GM03348 (cell line): Measurements from ENCODE around the gene SLC39A2.
"Not testable (repeated sequence)": the region's sequence is repeated elsewhere in the genome, so short reads cannot be mapped to it uniquely, and the experiment has no call there.

Experiments
- DNase-seq: peaks from one replicate; pipeline ENCODE4 v3.0.0; 2012; ENCODE audit warnings: low spot score

The SLC39A2 gene

DNA sequence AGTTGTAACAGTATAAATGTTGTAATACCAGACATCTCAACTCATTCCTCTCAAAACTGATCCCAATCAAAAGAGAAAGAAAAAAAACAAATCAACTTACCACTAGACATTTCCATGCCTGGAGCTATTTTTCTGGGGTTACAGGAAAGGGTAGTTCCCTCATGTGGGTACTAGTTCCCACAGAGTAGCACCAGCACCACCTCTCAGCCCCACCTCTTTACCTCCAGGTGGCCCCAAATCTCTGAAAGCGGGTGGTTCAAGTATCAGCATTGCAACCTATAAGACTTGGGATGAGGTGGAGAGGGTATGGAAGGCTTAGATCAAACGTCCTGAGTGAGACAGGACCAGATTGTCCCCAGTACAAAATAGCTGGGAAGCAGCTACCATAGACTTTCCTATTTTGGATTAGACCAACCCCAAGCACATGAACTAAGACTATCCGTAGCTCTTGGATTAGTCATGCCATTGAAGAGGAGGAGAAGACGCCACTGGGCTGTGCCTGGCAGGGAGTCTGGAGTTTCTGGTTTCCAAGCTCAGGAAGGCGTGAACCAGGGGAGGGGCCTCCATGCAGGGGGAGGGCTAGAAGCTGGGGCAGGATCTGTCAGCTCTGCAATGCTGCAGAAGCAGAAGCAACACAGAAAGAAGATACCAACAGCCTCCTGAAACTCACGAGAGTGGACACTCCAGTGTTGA, at the start of gene SLC39A2:
Gene SLC39A2 (plus strand): TSS at position 620 of the 693 bp plus-strand sequence. CDS start 154 bp downstream, outside the sequence.
- DNase-seq: peak; percentile 86

GRCh38 chr14:20954736-20955537, 44.2 kb upstream of the SLC39A2 start, which contains the start of gene RNASE2:
TSS of gene RNASE2 (plus strand) at chr14:20955487. CDS start at chr14:20955772, 285 bp downstream.
- not testable (repeated sequence) for DNase-seq

DNA sequence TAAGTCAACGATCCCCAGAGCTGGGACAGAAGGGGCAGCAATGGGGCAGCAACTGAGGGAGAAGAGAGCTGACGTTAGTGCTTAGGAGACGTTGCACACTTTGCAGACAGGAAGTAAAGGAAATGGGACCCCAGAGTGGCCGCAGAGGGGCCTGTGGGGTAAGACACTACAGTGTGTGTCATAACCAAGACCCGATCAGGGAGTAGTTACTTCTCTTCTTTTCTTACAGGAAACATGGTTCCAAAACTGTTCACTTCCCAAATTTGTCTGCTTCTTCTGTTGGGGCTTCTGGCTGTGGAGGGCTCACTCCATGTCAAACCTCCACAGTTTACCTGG, 43.6 kb upstream of the SLC39A2 start:
- DNase-seq: not testable (repeated sequence)

DNA sequence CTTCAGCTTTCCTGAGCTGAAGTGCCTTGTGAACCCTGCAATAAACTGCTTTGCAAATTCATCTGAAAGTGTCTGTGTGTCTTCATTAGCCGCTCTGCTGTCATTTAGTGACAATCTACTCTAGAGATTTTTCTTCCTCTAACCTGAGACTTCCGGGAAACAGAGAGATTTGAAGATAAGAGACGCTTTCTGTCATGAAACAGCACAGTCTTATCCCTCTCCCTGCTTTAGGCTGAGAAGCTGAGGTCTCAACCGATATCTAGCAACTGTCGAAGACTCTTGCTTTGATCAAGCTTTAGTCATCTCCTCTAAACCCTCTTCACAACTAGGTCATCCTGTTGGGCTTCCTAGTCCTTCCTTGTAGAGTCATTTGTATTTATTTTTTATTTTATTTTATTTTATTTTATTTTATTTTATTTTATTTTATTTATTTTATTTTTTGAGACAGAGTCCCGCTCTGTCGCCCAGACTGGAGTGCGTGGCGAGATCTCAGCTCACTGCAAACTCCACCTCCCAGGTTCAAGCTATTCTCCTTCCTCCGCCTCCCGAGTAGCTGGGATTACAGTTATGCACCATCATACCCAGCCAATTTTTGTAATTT, 42.6 kb upstream of the SLC39A2 start:
- no peak for DNase-seq

- DNase-seq: not testable (repeated sequence)
Measured at GRCh38 chr14:20958946-20959345, 40.1 kb upstream of the SLC39A2 start.

GRCh38 chr14:20969336-20969735, 29.8 kb upstream of the SLC39A2 start:
- DNase-seq: no peak

- DNase-seq: no peak
Measured at GRCh38 chr14:20970647-20970982, 28.5 kb upstream of the SLC39A2 start.

GRCh38 chr14:20970983-20971704, 27.9 kb upstream of the SLC39A2 start:
- DNase-seq: peak; percentile 94

DNA sequence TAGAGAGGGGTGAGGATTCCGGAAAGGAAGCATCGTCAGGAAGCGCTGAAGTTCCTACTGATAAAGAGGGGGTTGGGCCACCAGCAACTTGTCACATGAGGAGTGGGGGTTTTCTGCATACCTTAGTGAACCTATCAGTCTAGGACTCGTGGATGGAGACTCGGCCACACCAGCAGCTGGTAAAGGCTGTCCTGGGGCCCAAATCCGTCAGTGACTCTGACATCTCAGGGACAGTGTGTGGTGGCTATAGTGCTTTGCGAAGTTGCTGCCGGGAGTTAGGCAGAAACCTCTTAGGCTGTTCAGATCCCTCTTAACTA, 27.4 kb upstream of the SLC39A2 start:
- DNase-seq: no peak

DNA sequence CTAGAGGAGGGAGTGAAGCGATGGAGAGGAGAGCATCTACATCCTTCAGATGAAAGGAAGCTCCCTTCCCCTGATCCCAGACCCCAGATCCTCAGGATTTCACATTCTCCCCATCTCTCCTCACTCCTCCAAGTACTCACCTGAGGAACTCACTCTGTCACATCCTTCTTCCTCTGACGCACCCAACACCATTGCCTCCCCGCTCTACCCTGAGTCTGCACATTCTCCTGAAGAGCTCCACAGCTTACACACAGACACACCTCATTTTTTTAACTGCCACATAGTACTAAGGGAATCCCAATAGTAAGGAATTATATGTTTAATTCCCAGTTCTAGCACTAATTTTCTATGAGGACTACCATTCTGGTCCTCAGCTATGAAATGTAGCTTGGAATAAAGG, 25.6 kb upstream of the SLC39A2 start:
- DNase-seq: no peak

DNA sequence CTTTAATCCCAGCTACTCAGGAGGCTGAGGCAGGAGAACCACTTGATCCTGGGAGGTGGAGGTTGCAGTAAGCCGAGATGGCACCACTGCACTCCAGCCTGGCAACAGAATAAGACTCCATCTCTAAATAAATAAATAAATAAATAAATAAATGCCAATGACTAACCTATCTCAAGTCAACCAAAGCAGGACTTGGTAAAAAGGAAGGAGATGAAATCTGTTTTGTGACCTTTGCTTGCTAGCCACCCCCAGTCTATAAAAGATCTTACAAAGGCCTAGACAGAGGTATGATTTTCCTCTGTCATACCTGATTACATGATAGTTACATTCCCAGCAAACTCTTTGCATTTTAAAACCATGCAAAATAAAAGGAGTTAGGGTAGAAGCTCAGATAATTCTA, 22.8 kb upstream of the SLC39A2 start:
- no peak for DNase-seq

DNA sequence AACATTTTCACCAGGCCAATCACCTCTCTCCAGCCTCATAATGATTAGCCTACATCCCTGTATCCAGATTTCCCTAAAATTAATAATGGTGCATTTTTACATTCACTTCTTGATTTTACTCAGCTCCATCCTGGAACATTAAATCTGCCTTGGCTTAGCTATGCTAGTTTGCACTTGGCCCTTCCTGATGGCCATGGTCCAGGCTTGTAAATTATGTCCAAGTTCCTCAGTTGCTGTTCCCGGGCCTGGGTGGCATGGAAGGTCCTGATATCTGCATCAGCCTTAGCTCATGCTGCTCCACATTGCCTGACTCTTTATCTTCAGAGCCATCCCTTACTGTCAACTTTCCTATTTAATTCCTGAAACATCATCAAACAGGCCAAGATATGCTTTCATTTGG, 20.4 kb upstream of the SLC39A2 start:
- no peak for DNase-seq

DNA sequence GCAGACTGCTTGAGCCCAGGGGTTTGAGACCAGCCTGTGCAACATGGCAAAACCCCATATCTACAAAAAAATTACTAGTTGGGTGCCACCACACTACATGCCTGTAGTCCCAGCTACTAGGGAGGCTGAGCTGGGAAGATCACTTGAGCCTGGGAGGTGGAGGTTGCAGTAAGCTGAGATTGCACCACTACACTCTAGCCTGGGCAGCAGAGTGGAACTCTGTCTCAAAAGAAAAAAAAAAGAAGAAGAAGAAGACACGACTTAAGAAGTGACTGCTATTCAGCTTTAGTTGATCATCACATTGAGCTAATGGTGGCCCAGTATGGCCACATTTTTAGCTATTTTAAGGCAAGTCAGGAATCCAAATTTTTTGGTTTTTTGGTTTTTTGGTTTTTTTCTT, 18.2 kb upstream of the SLC39A2 start:
- DNase-seq: no peak

GRCh38 chr14:20982646-20983369, 16.3 kb upstream of the SLC39A2 start:
- DNase-seq: no peak

DNA sequence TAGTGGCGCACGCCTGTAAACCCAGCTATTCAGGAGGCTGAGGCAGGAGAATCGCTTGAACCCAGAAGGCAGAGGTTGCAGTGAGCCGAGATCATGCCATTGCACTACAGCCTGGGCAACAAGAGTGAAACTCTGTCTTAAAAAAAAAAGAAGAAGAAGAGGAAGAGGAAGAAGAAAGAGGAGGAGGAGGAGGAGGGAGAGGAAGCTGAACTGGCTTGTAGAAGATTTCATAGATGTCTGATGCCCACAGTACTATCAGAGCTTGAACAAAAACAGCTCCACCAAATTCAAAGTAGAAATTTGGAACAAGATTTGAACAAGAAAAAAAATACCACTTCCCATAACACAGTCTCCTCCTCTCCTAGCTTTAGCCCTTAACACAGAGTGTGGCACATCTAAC, 13.4 kb upstream of the SLC39A2 start:
- DNase-seq: not testable (repeated sequence)

DNA sequence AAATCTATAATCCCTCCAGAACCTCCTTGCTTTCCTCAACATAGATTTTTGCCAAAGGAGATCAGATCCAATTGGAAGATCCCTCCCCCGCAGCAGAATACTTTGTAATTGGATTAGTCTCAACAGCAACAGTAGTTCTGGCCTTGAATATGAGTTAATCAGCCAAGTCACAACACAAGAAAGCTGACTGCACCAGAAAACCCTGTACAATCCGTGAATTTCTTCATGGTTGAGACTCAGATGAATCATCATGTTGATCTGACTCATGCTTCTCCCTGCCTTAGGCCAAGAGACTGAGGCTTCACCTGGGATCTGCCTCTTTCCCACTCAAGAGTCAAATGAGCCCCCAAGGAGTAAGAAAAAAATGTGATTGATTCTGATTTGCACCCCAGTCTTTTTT, 12.3 kb upstream of the SLC39A2 start:
- DNase-seq: peak; percentile 91

DNA sequence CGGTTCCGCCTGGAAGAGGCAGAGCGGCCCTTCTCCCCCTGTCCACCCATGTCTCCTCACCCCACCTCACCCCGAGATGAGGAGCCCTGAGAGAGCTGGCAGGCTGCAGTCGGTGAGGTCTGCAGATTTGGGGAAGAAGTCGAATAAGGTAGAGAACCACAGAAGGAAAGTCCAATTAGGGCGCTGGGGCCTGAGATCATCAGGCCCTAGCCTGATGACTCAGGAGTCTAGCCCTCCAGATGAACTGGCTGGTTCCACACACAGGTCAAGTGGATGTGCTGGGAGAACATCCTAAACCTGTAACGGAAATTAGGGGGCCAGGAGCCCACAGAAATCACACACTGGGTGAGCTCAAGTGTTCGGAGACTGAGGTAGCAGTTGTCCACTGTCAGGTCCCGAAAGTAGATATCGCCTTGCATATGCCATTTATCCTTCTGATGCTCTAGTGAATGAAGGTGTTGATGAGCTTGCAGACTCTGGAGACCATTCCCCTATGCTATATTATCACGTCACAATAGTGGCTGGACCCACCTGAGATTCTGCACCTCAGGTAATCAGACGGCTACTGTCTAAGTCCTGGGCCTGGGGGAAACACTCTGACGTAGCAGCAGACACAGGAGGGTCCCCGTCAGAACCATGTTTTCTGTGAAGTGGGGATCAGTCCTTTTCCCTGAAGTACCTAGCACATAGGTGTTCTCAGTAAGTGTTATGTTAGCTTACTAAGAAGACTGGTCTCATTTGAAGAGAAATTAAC, 10.2 kb upstream of the SLC39A2 start:
- DNase-seq: no peak

DNA sequence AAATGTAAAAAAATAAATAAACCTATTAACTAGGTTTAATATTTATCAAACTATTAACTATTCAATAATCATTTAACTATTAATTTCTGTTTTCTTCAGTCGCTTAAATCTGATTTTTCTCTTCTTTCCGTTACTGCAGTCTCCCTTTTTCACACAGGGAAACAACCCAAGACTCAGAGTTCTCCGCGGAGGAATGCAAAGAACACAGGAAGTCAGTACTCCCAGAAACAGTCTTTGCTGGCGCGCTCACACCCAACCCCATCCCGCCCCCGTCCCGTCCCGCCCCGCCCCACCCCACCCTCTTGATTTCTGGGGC, 9.7 kb upstream of the SLC39A2 start:
- DNase-seq: no peak

- DNase-seq: peak; percentile 92
Measured at GRCh38 chr14:20989787-20990600, 9.1 kb upstream of the SLC39A2 start, which contains the start of gene METTL17. TSS of gene METTL17 (plus strand) at chr14:20989980. CDS start at chr14:20990003, 23 bp downstream.

DNA sequence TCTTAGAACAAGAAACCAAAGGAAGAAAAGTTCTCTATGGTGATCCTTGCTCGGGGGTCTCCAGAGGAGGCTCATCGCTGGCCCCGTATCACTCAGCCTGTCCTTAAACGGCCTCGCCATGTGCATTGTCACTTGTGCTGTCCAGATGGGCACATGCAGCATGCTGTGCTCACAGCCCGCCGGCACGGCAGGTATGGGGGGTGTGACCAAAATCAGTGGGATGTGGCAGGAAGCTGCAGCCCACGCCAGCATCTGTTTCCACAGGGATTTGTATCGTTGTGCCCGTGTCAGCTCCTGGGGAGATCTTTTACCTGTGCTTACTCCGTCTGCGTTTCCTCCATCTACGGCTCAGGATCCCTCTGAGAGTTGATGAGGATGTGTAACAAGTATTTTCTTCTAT, 2.6 kb upstream of the SLC39A2 start:
- no peak for DNase-seq
